Diencephalon (tissue), 1 donor: ENCODE results near the gene CMTM5. TPM values are rescaled to one million over a fixed set of nuclear protein-coding genes. Genes with fewer than 3 reads are reported as not detected.

Source experiments
- small RNA-seq: library from RNA; depleted of rRNA; stranded (forward); fragments of <200 nt; gene quantifications from one replicate; pipeline ENCODE3, GENCODE V24; 2014
- total RNA-seq: library from RNA; depleted of rRNA; stranded (reverse); fragments of >200 nt; gene quantifications from one replicate; pipeline ENCODE4 v1.2.3, GENCODE V29; 2014

CMTM5 gene
- total RNA-seq: 9.2 TPM

GRCh38 chr14:23376482-23377197 lies at the start of gene CMTM5:
CMTM5 (plus strand) TSS chr14:23377046; CDS start chr14:23377252, 206 bp downstream.

GRCh38 chr14:23352506-23353432 lies 24.1 kb upstream of the CMTM5 start, which contains the start of gene SLC22A17:
SLC22A17 (minus strand) TSS chr14:23352887.

GRCh38 chr14:23365036-23365731 lies 11.7 kb upstream of the CMTM5 start, which contains the start of gene EFS:
EFS (minus strand) TSS chr14:23365172; CDS start chr14:23365025, 147 bp downstream.

GRCh38 chr14:23372509-23372908 lies 4.3 kb upstream of the CMTM5 start, which contains the start of gene IL25:
IL25 (plus strand) TSS chr14:23372809.

GRCh38 chr14:23407516-23408306 lies 30.9 kb downstream of the CMTM5 start, which contains the start of gene MYH6:
MYH6 (minus strand) TSS chr14:23408273; CDS start chr14:23407223, 1,050 bp downstream.

Small RNAs within 50 kb of the gene (small RNA-seq; reads per million reads assigned to genes)
- gene MIR208A (not detected), gene MIR208B (1.6 reads per million, percentile 84 among the genes with 10 or more reads in this experiment)

Other genes starting within 250 kb of the CMTM5 start
- 14.8 TPM for gene SLC7A8, start 193.4 kb upstream of the CMTM5 start, total RNA-seq
- gene RNF212B, start 139.1 kb upstream of the CMTM5 start, total RNA-seq: not detected
- gene HOMEZ, start 90.9 kb upstream of the CMTM5 start, total RNA-seq: 4.6 TPM
- 10.4 TPM for gene PPP1R3E, start 74.2 kb upstream of the CMTM5 start, total RNA-seq
- gene BCL2L2, start 70.2 kb upstream of the CMTM5 start, total RNA-seq: 21.9 TPM
- gene PABPN1, start 55.6 kb upstream of the CMTM5 start, total RNA-seq: 92.3 TPM
- 389 TPM for gene SLC22A17, start 24.2 kb upstream of the CMTM5 start, total RNA-seq
- 9.7 TPM for gene EFS, start 11.9 kb upstream of the CMTM5 start, total RNA-seq
- gene IL25, start 4.2 kb upstream of the CMTM5 start, total RNA-seq: not detected
- gene MYH6, start 31.2 kb downstream of the CMTM5 start, total RNA-seq: under 0.01 TPM
- 3.2 TPM for gene MYH7, start 58.6 kb downstream of the CMTM5 start, total RNA-seq
- gene NGDN, start 92.7 kb downstream of the CMTM5 start, total RNA-seq: 39.0 TPM
- 3.5 TPM for gene ZFHX2, start 174.7 kb downstream of the CMTM5 start, total RNA-seq
- 14.1 TPM for gene THTPA, start 179.2 kb downstream of the CMTM5 start, total RNA-seq
- gene AP1G2, start 190.7 kb downstream of the CMTM5 start, total RNA-seq: 23.5 TPM
- 50.3 TPM for gene JPH4, start 201.7 kb downstream of the CMTM5 start, total RNA-seq